ENCODE measurements around the gene SMAP2. TPM values are rescaled to one million over a fixed set of nuclear protein-coding genes. Genes with fewer than 3 reads are reported as not detected.
"Not testable (repeated sequence)": the region's sequence is repeated elsewhere in the genome, so short reads cannot be mapped to it uniquely, and the experiment has no call there.

SMAP2 gene
- total RNA-seq (2014; rRNA removed; shearing (Covaris generic)): 33.1 and 35.4 TPM in 2 replicates

GRCh38 chr1:40373323-40374283 is at the start of gene SMAP2:
TSS of gene SMAP2 (plus strand) at chr1:40373727. CDS start at chr1:40374121, 394 bp downstream.
- peak; percentile 95 for DNase-seq (ENCODE audit: low read depth)

- DNase-seq (ENCODE audit: low read depth): not testable (repeated sequence)
Measured at GRCh38 chr1:40331403-40331802, 42.1 kb upstream of the SMAP2 start.

GRCh38 chr1:40332695-40333094 is 40.8 kb upstream of the SMAP2 start:
- DNase-seq (ENCODE audit: low read depth): no peak

- DNase-seq (ENCODE audit: low read depth): no peak
Measured at GRCh38 chr1:40337443-40337842, 36.1 kb upstream of the SMAP2 start.

GRCh38 chr1:40338745-40339419 is 34.6 kb upstream of the SMAP2 start:
- peak; percentile 80 for DNase-seq (ENCODE audit: low read depth)

GRCh38 chr1:40339420-40340323 is 33.9 kb upstream of the SMAP2 start:
- no peak for DNase-seq (ENCODE audit: low read depth)

- DNase-seq (ENCODE audit: low read depth): peak; percentile 7
Measured at GRCh38 chr1:40341491-40342380, 31.8 kb upstream of the SMAP2 start.

- not testable (repeated sequence) for DNase-seq (ENCODE audit: low read depth)
Measured at GRCh38 chr1:40342381-40342717, 31.2 kb upstream of the SMAP2 start.

- DNase-seq (ENCODE audit: low read depth): peak; percentile 67
Measured at GRCh38 chr1:40344597-40344996, 28.9 kb upstream of the SMAP2 start.

- no peak for DNase-seq (ENCODE audit: low read depth)
Measured at GRCh38 chr1:40350391-40350790, 23.1 kb upstream of the SMAP2 start.

GRCh38 chr1:40351124-40351523 is 22.4 kb upstream of the SMAP2 start:
- no peak for DNase-seq (ENCODE audit: low read depth)

GRCh38 chr1:40352126-40352525 is 21.4 kb upstream of the SMAP2 start:
- DNase-seq (ENCODE audit: low read depth): no peak

GRCh38 chr1:40353082-40353481 is 20.4 kb upstream of the SMAP2 start:
- no peak for DNase-seq (ENCODE audit: low read depth)

- no peak for DNase-seq (ENCODE audit: low read depth)
Measured at GRCh38 chr1:40357625-40358024, 15.9 kb upstream of the SMAP2 start.

- DNase-seq (ENCODE audit: low read depth): no peak
Measured at GRCh38 chr1:40360631-40361030, 12.9 kb upstream of the SMAP2 start.

GRCh38 chr1:40361201-40361600 is 12.3 kb upstream of the SMAP2 start:
- DNase-seq (ENCODE audit: low read depth): no peak

- no peak for DNase-seq (ENCODE audit: low read depth)
Measured at GRCh38 chr1:40361637-40362036, 11.9 kb upstream of the SMAP2 start.

GRCh38 chr1:40362199-40362598 is 11.3 kb upstream of the SMAP2 start:
- DNase-seq (ENCODE audit: low read depth): no peak

GRCh38 chr1:40362699-40363098 is 10.8 kb upstream of the SMAP2 start:
- peak; percentile 24 for DNase-seq (ENCODE audit: low read depth)

- no peak for DNase-seq (ENCODE audit: low read depth)
Measured at GRCh38 chr1:40363721-40364120, 9.8 kb upstream of the SMAP2 start.

Measured in M059J (cell line).